Lung (tissue), 12 donors: Measurements from ENCODE around the gene CYTH1. TPM values are rescaled to one million over a fixed set of nuclear protein-coding genes. Genes with fewer than 3 reads are reported as not detected.

Experiments used
- ATAC-seq: fragments of 200-7000 bp; cut with Tn5 transposase; one replicate; pipeline ENCODE4 v1.9.1; 2020; ENCODE audit warnings: moderate number of reproducible peaks; ENCODE audit not compliant: insufficient read depth, low FRiP score
- DNase-seq, 3 donors: peaks; one replicate each; pipeline ENCODE4 v3.0.0-alpha.2; 2013 to 2017
- H3K27ac ChIP-seq, 2 donors: one replicate each; pipeline ENCODE4 v1.5.1; 2013; ENCODE audit warnings: mild to moderate bottlenecking in 2 of 2, moderate library complexity in 2 of 2, control low read depth in 1 of 2, inconsistent platforms in 1 of 2, low read depth in 1 of 2, low read length in 1 of 2
- H3K27me3 ChIP-seq, 3 donors: one replicate each; pipeline ENCODE4 v1.5.1; 2013; ENCODE audit warnings: low read length in 2 of 3; ENCODE audit not compliant: control insufficient read depth in 3 of 3, insufficient read depth in 3 of 3
- H3K36me3 ChIP-seq, 4 donors: one replicate each; pipeline ENCODE4 v1.5.1; 2013; ENCODE audit warnings: low read length in 4 of 4, mild to moderate bottlenecking in 1 of 4, moderate library complexity in 1 of 4; ENCODE audit not compliant: control insufficient read depth in 4 of 4, insufficient read depth in 4 of 4
- H3K4me1 ChIP-seq, 5 donors: one replicate each; pipeline ENCODE4 v1.5.1; 2013; ENCODE audit warnings: low read length in 5 of 5, mild to moderate bottlenecking in 2 of 5, moderate library complexity in 1 of 5; ENCODE audit not compliant: control insufficient read depth in 5 of 5, insufficient read depth in 5 of 5
- H3K4me3 ChIP-seq: one replicate; pipeline ENCODE4 v1.5.1; 2013; ENCODE audit warnings: mild to moderate bottlenecking, control low read depth, moderate library complexity
- H3K9ac ChIP-seq, 2 donors: one replicate each; pipeline ENCODE4 v1.5.1; 2013; ENCODE audit warnings: low read length in 2 of 2, control low read depth in 1 of 2; ENCODE audit not compliant: insufficient read depth in 1 of 2
- H3K9me3 ChIP-seq, 4 donors: one replicate each; pipeline ENCODE4 v1.5.1; 2013; ENCODE audit warnings: low read length in 3 of 4, mild to moderate bottlenecking in 1 of 4, moderate library complexity in 1 of 4; ENCODE audit not compliant: control insufficient read depth in 4 of 4, insufficient read depth in 3 of 4
- CTCF ChIP-seq: IDR thresholded peaks from 2 replicates; pipeline ENCODE4 v1.5.1; 2012; ENCODE audit warnings: mild to moderate bottlenecking; ENCODE audit errors: control extremely low read depth, extremely low read depth
- WGBS, 2 donors: extraction: QIAGEN DNeasy Blood & Tissue Kit; methylation state at CpG; one replicate each; pipeline ENCODE4 v1.1.7; 2013; 5-methylcytosine and 5-hydroxymethylcytosine counted together
- polyA plus RNA-seq, 2 donors: library from polyadenylated mRNA; stranded (reverse); fragments of 200-250 nt; gene quantifications; one replicate each; pipeline ENCODE4 v1.2.1, GENCODE V29; 2013
- total RNA-seq, 2 donors: library from RNA; depleted of rRNA in 1 of 2; stranded (reverse); fragments of >200 nt in 1 of 2; gene quantifications; one replicate each; pipeline ENCODE4 v1.2.1, GENCODE V29; 2014 to 2021
- donor health status: control.
- donor health status: control.
- donor health status: Bipolar disorder and iron deficiency.
- donor health status: healthy.
- donor health status: DM: yes; HTN: yes; CAD: no.

The CYTH1 gene
- total and polyA plus RNA-seq, 4 donors, result 50.5 to 97.2 (median 76.0) TPM

GRCh38 chr17:78683408-78683961, 98.6 kb downstream of the CYTH1 start:
- DNase-seq, result no peak
- no peak for TF ChIP-seq CTCF
- 96 to 98% methylated on average over 5 of the region's 5 CpGs for WGBS, 2 donors
- Histone ChIP-seq H3K36me3 (peaks cover 20 to 38% (median 35%) of the 10 kb centered on the region in 4 donors), H3K9ac (no peak overlapping the region), H3K27ac (peak overlapping the region in 1 of 2 donors; percentile 21), H3K4me1 (peaks cover 0 to 2% (median 0%) of the 10 kb centered on the region in 5 donors), H3K27me3 (no peaks in the 10 kb centered on the region), H3K4me3 (no peak overlapping the region), H3K9me3 (no peaks in the 10 kb centered on the region)
- no peak for ATAC-seq

DNA sequence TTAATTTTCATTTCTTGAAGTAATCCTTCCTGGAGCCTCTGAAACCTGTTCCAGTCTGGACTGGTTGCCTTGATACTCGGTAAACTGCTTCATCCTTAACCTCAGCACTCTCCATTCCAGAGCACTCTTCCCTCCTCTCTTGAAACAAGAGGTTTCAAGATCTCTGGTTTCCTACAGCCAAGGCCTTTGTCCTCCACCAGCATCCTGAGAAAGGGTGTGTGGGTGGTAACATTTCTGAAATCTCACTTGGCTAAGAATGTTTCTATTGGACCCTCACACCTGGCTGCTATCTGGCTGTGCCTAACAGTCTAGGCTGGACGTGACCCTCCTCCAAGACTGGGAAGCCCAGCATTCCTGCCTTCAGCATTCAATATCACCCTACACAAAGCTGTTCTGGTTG, 99.7 kb downstream of the CYTH1 start:
- WGBS, 2 donors, result 78 to 90% methylated on average over 2 of the region's 2 CpGs
- peak in 2 of 3 donors; percentile 6 to 17 for DNase-seq
- no peak overlapping the region for H3K4me3 ChIP-seq
- no peaks in the 10 kb centered on the region for H3K9me3 ChIP-seq
- no peak for TF ChIP-seq CTCF
- H3K9ac ChIP-seq, result no peak overlapping the region
- H3K36me3 ChIP-seq, result peaks cover 13 to 32% (median 31%) of the 10 kb centered on the region in 4 donors
- no peaks in the 10 kb centered on the region for H3K27me3 ChIP-seq
- no peak for ATAC-seq
- no peak overlapping the region for H3K27ac ChIP-seq
- peaks cover 0 to 2% (median 0%) of the 10 kb centered on the region in 5 donors for H3K4me1 ChIP-seq

DNA sequence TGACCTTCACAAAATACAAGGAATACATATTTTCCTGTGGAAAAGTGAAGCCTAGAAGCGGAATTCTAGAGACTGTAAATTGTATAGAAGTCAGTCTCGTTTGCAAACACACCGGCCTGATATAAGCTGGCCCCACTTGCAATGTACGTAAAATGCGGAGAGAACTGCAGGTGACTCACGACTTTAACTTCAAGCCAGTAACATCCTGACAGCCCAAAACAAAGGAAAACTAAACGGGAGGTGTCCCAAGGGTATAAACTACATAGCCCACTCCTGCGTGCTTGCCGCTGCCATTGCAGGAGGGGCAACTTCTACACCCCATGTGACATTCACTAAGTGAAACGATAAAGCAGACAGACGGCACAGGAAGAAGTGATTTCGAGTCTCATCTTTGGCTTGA, 101.6 kb downstream of the CYTH1 start:
- Histone ChIP-seq H3K4me1 (peaks cover 0 to 2% (median 0%) of the 10 kb centered on the region in 5 donors), H3K9ac (no peak overlapping the region), H3K27ac (no peak overlapping the region), H3K4me3 (no peak overlapping the region), H3K36me3 (peaks cover 9 to 43% (median 27%) of the 10 kb centered on the region in 4 donors), H3K27me3 (no peaks in the 10 kb centered on the region), H3K9me3 (no peaks in the 10 kb centered on the region)
- no peak for TF ChIP-seq CTCF
- no peak for DNase-seq
- 91 to 94% methylated on average over 12 of the region's 12 CpGs for WGBS, 2 donors
- ATAC-seq, result no peak
